ENCODE measurements around the gene MASP2. TPM values are rescaled to one million over a fixed set of nuclear protein-coding genes. Genes with fewer than 3 reads are reported as not detected.
"Not testable (repeated sequence)": the region's sequence is repeated elsewhere in the genome, so short reads cannot be mapped to it uniquely, and the experiment has no call there.

Gene MASP2
- total and polyA plus RNA-seq, 3 experiments from 2014 or later, result 0.18 to 0.20 TPM; not detected in 1

GRCh38 chr1:11019971-11020370, 27.1 kb downstream of the MASP2 start:
- Mint-ChIP-seq H3K9me3 (no peaks in the 10 kb centered on the region), H3K27ac (peak overlapping the region in 1 of 8 donors; percentile 27), H3K4me3 (no peak overlapping the region), H3K4me1 (peaks cover 38 to 61% (median 52%) of the 10 kb centered on the region in 3 donors), H3K36me3 (peaks cover 7 to 94% (median 27%) of the 10 kb centered on the region in 3 donors), H3K27me3 (peaks cover 0 to 1% of the 10 kb centered on the region in 2 donors)
- Histone ChIP-seq H3K27ac (ENCODE audit: low read depth, low read length) (no peak overlapping the region), H3K36me3 (ENCODE audit: insufficient read depth, low read length) (peaks cover 71% of the 10 kb centered on the region), H3K9me3 (ENCODE audit: low read length) (no peaks in the 10 kb centered on the region), H3K27me3 (ENCODE audit: insufficient read depth, low read length, poor library complexity, severe bottlenecking) (no peaks in the 10 kb centered on the region), H3K4me3 (ENCODE audit: low read length) (no peak overlapping the region), H3K4me1 (ENCODE audit: insufficient read depth, low read length) (peaks cover 2% of the 10 kb centered on the region)
- ChIA-PET CTCF (no interaction called here), POLR2A (interaction anchor here (0.6 kb wide), 1 partner anchor 929 kb away, joined by 3 read pairs; no protein-coding TSS in a partner anchor)
- DNase-seq, result no peak

GRCh38 chr1:11019358-11019757, 27.7 kb downstream of the MASP2 start:
- H3K4me1 ChIP-seq (ENCODE audit: insufficient read depth, low read length); H3K4me3 ChIP-seq (ENCODE audit: low read length); H3K9me3 Mint-ChIP-seq; H3K27me3 ChIP-seq (ENCODE audit: insufficient read depth, low read length, poor library complexity, severe bottlenecking); H3K27me3 Mint-ChIP-seq; H3K27ac ChIP-seq (ENCODE audit: low read depth, low read length); DNase-seq; H3K27ac Mint-ChIP-seq; H3K9me3 ChIP-seq (ENCODE audit: low read length); CTCF ChIA-PET; H3K4me3 Mint-ChIP-seq: not testable (repeated sequence)
- H3K36me3 ChIP-seq (ENCODE audit: insufficient read depth, low read length), result peaks cover 75% of the 10 kb centered on the region
- POLR2A ChIA-PET, result interaction anchor here (0.6 kb wide), 1 partner anchor 929 kb away, joined by 3 read pairs; no protein-coding TSS in a partner anchor
- peaks cover 12 to 94% (median 29%) of the 10 kb centered on the region in 3 donors for H3K36me3 Mint-ChIP-seq
- peaks cover 41 to 61% (median 51%) of the 10 kb centered on the region in 3 donors for H3K4me1 Mint-ChIP-seq

- Mint-ChIP-seq H3K27ac (peak overlapping the region; percentile 90 to 99 (median 93)), H3K27me3 (no peaks in the 10 kb centered on the region), H3K4me1 (peaks cover 26 to 44% (median 29%) of the 10 kb centered on the region in 3 donors), H3K36me3 (peaks cover 6 to 52% (median 12%) of the 10 kb centered on the region in 3 donors), H3K9me3 (no peaks in the 10 kb centered on the region), H3K4me3 (peak overlapping the region; percentile 91 to 97 (median 91))
- Histone ChIP-seq H3K9me3 (ENCODE audit: low read length) (no peaks in the 10 kb centered on the region), H3K4me1 (ENCODE audit: insufficient read depth, low read length) (peaks cover 25% of the 10 kb centered on the region), H3K27ac (ENCODE audit: low read depth, low read length) (peak overlapping the region; percentile 95), H3K27me3 (ENCODE audit: insufficient read depth, low read length, poor library complexity, severe bottlenecking) (no peaks in the 10 kb centered on the region), H3K4me3 (ENCODE audit: low read length) (peak overlapping the region; percentile 76), H3K36me3 (ENCODE audit: insufficient read depth, low read length) (peaks cover 32% of the 10 kb centered on the region)
- no peak for DNase-seq
- POLR2A ChIA-PET, result interaction anchor here (1.7 kb wide), 1 partner anchor 48 kb away, joined by 18 read pairs; the partner anchor contains the start of gene SRM
- CTCF ChIA-PET, result interaction anchor here (1.2 to 1.7 kb wide), 2 partner anchors 24 to 48 kb away, joined by 4 read pairs; partner anchors contain the start of gene SRM
Observed at GRCh38 chr1:11013160-11013531, 33.9 kb downstream of the MASP2 start.

GRCh38 chr1:11012260-11013159, 34.5 kb downstream of the MASP2 start, which contains the start of gene TARDBP:
TSS of gene TARDBP (plus strand) at chr1:11012654. CDS start at chr1:11013728, 1,074 bp downstream.
- no peaks in the 10 kb centered on the region for H3K9me3 Mint-ChIP-seq
- POLR2A ChIA-PET, result interaction anchor here (0.5 to 1.7 kb wide), 5 partner anchors 25 to 897 kb away, joined by 3 to 18 read pairs (median 3); partner anchors contain the start of genes EXOSC10 and SRM
- peak; percentile 86 to 95 (median 92) for DNase-seq
- H3K36me3 ChIP-seq (ENCODE audit: insufficient read depth, low read length), result peaks cover 29% of the 10 kb centered on the region
- peak within 1 kb of the TSS; percentile 91 to 97 (median 91) for H3K4me3 Mint-ChIP-seq
- no peaks in the 10 kb centered on the region for H3K27me3 ChIP-seq (ENCODE audit: insufficient read depth, low read length, poor library complexity, severe bottlenecking)
- peaks cover 6 to 48% (median 12%) of the 10 kb centered on the region in 3 donors for H3K36me3 Mint-ChIP-seq
- H3K9me3 ChIP-seq (ENCODE audit: low read length), result no peaks in the 10 kb centered on the region
- H3K4me1 ChIP-seq (ENCODE audit: insufficient read depth, low read length), result peaks cover 25% of the 10 kb centered on the region
- peaks cover 26 to 42% (median 28%) of the 10 kb centered on the region in 3 donors for H3K4me1 Mint-ChIP-seq
- peak within 1 kb of the TSS; percentile 76 for H3K4me3 ChIP-seq (ENCODE audit: low read length)
- H3K27me3 Mint-ChIP-seq, result no peaks in the 10 kb centered on the region
- peak within 1 kb of the TSS; percentile 95 for H3K27ac ChIP-seq (ENCODE audit: low read depth, low read length)
- peak within 1 kb of the TSS; percentile 97 to 100 (median 98) for H3K27ac Mint-ChIP-seq
- CTCF ChIA-PET, result interaction anchor here (1.2 to 1.7 kb wide), 3 partner anchors 25 to 48 kb away, joined by 4 to 7 read pairs (median 4); partner anchors contain the start of gene SRM

- Mint-ChIP-seq H3K27ac (no peak overlapping the region), H3K9me3 (peaks cover 3 to 15% (median 10%) of the 10 kb centered on the region in 5 donors), H3K4me1 (no peaks in the 10 kb centered on the region), H3K4me3 (no peak overlapping the region), H3K27me3 (peaks cover 0 to 1% of the 10 kb centered on the region in 2 donors), H3K36me3 (peaks cover 1 to 16% (median 2%) of the 10 kb centered on the region in 3 donors)
- H3K9me3 ChIP-seq (ENCODE audit: low read length), result no peaks in the 10 kb centered on the region
- no peak overlapping the region for H3K4me3 ChIP-seq (ENCODE audit: low read length)
- DNase-seq, result no peak
- H3K27me3 ChIP-seq (ENCODE audit: insufficient read depth, low read length, poor library complexity, severe bottlenecking), result no peaks in the 10 kb centered on the region
- H3K4me1 ChIP-seq (ENCODE audit: insufficient read depth, low read length), result no peaks in the 10 kb centered on the region
- H3K36me3 ChIP-seq (ENCODE audit: insufficient read depth, low read length), result no peaks in the 10 kb centered on the region
- ChIA-PET CTCF (no interaction called here), POLR2A (no interaction called here)
- H3K27ac ChIP-seq (ENCODE audit: low read depth, low read length), result no peak overlapping the region
Observed at GRCh38 chr1:11000526-11000925, 46.5 kb downstream of the MASP2 start.

- CTCF ChIA-PET, result no interaction called here
- no peaks in the 10 kb centered on the region for H3K4me1 Mint-ChIP-seq
Observed at GRCh38 chr1:10996100-10996499, 50.9 kb downstream of the MASP2 start.

GRCh38 chr1:10992864-10993263, 54.2 kb downstream of the MASP2 start:
- Mint-ChIP-seq H3K27me3 (no peaks in the 10 kb centered on the region), H3K27ac (no peak overlapping the region), H3K4me1 (no peaks in the 10 kb centered on the region), H3K9me3 (no peaks in the 10 kb centered on the region), H3K36me3 (no peaks in the 10 kb centered on the region), H3K4me3 (peak overlapping the region in 1 of 7 donors; percentile 54)
- Histone ChIP-seq H3K36me3 (ENCODE audit: insufficient read depth, low read length) (no peaks in the 10 kb centered on the region), H3K4me1 (ENCODE audit: insufficient read depth, low read length) (no peaks in the 10 kb centered on the region), H3K9me3 (ENCODE audit: low read length) (no peaks in the 10 kb centered on the region), H3K4me3 (ENCODE audit: low read length) (no peak overlapping the region), H3K27ac (ENCODE audit: low read depth, low read length) (no peak overlapping the region), H3K27me3 (ENCODE audit: insufficient read depth, low read length, poor library complexity, severe bottlenecking) (no peaks in the 10 kb centered on the region)
- CTCF ChIA-PET, result interaction anchor here (0.8 kb wide), 1 partner anchor 498 kb away, joined by 3 read pairs; no protein-coding TSS in a partner anchor
- POLR2A ChIA-PET, result no interaction called here
- no peak for DNase-seq

More at GRCh38 chr1:10996100-10996499, 50.9 kb downstream of the MASP2 start:
- Histone ChIP-seq H3K9me3 (ENCODE audit: low read length) (no peaks in the 10 kb centered on the region), H3K27me3 (ENCODE audit: insufficient read depth, low read length, poor library complexity, severe bottlenecking) (no peaks in the 10 kb centered on the region), H3K4me1 (ENCODE audit: insufficient read depth, low read length) (no peaks in the 10 kb centered on the region), H3K36me3 (ENCODE audit: insufficient read depth, low read length) (no peaks in the 10 kb centered on the region), H3K4me3 (ENCODE audit: low read length) (no peak overlapping the region), H3K27ac (ENCODE audit: low read depth, low read length) (no peak overlapping the region)
- peaks cover 1 to 16% (median 2%) of the 10 kb centered on the region in 3 donors for H3K36me3 Mint-ChIP-seq
- H3K27me3 Mint-ChIP-seq, result peaks cover 0 to 1% of the 10 kb centered on the region in 2 donors
- no peak overlapping the region for H3K27ac Mint-ChIP-seq
- no peak overlapping the region for H3K4me3 Mint-ChIP-seq
- no peak for DNase-seq
- peaks cover 3 to 15% (median 10%) of the 10 kb centered on the region in 5 donors for H3K9me3 Mint-ChIP-seq
- POLR2A ChIA-PET, result no interaction called here

GRCh38 chr1:10992004-10992403, 55.0 kb downstream of the MASP2 start:
- H3K4me3 ChIP-seq (ENCODE audit: low read length); H3K27me3 ChIP-seq (ENCODE audit: insufficient read depth, low read length, poor library complexity, severe bottlenecking); H3K4me1 Mint-ChIP-seq; H3K27ac Mint-ChIP-seq; DNase-seq; H3K9me3 ChIP-seq (ENCODE audit: low read length); H3K27ac ChIP-seq (ENCODE audit: low read depth, low read length); POLR2A ChIA-PET; H3K36me3 Mint-ChIP-seq; CTCF ChIA-PET; H3K9me3 Mint-ChIP-seq; H3K27me3 Mint-ChIP-seq; H3K4me3 Mint-ChIP-seq; H3K36me3 ChIP-seq (ENCODE audit: insufficient read depth, low read length); H3K4me1 ChIP-seq (ENCODE audit: insufficient read depth, low read length): not testable (repeated sequence)
